HEK293 (cell line): ENCODE data around the gene RABEP1.

Source experiments
- CTCF ChIA-PET: fragments of 350-600 bp; formaldehyde crosslinking; extraction: SDS; loops from one replicate; lab custom pipeline; 2021; ENCODE audit warnings: antibody characterized with exemption; lab: Yijun Ruan, JAX
- POLR2A ChIA-PET: fragments of 300-600 bp; formaldehyde crosslinking; extraction: SDS; loops from one replicate; lab custom pipeline; 2020; ENCODE audit warnings: antibody characterized with exemption, inconsistent platforms; lab: Yijun Ruan, JAX
- H3K27ac ChIP-seq: fragments of 200-500 bp; sonication (Bioruptor generic); 2 replicates; pipeline ENCODE4 v1.5.1; 2014; ENCODE audit warnings: low read depth, low read length, control low read depth, inconsistent platforms; ENCODE audit errors: extremely low read depth
- H3K36me3 ChIP-seq, 2 experiments: fragments of 200-500 bp in 1 of 2; sonication (Bioruptor generic) in 1 of 2; 1 replicate in 1 of 2; 2 replicates in 1 of 2; pipeline ENCODE4 v1.5.1; 2014 to 2017; ENCODE audit warnings: inconsistent platforms in 2 of 2, low read length in 2 of 2; ENCODE audit not compliant: control insufficient read depth in 2 of 2, insufficient read depth in 1 of 2
- H3K4me1 ChIP-seq: fragments of 200-500 bp; sonication (Bioruptor generic); 2 replicates; pipeline ENCODE4 v1.5.1; 2014; ENCODE audit warnings: mild to moderate bottlenecking, low read length, inconsistent platforms; ENCODE audit not compliant: control insufficient read depth, insufficient read depth
- H3K4me3 ChIP-seq: 2 replicates; pipeline ENCODE4 v1.5.1; 2011; ENCODE audit warnings: low read depth, mild to moderate bottlenecking, control low read depth, low read length, moderate library complexity
- H3K9me3 ChIP-seq: fragments of 200-500 bp; sonication (Bioruptor generic); 2 replicates; pipeline ENCODE4 v1.5.1; 2014; ENCODE audit warnings: low read depth, low read length, inconsistent platforms; ENCODE audit not compliant: control insufficient read depth, insufficient read depth
- GLI4 ChIP-seq: fragments of 450-650 bp; formaldehyde crosslinking; IDR thresholded peaks from 2 replicates; pipeline ENCODE4 v1.5.1; 2016; ENCODE audit warnings: missing biosample characterization, missing genetic modification characterization
- SCRT2 ChIP-seq: fragments of 450-650 bp; formaldehyde crosslinking; IDR thresholded peaks from 2 replicates; pipeline ENCODE4 v1.5.1; 2016; ENCODE audit warnings: missing biosample characterization, missing genetic modification characterization
- SP3 ChIP-seq: fragments of 450-650 bp; formaldehyde crosslinking; IDR thresholded peaks from 2 replicates; pipeline ENCODE4 v1.5.1; 2016; ENCODE audit warnings: missing biosample characterization, missing genetic modification characterization
- ZBTB10 ChIP-seq: fragments of 450-650 bp; formaldehyde crosslinking; IDR thresholded peaks from 2 replicates; pipeline ENCODE4 v1.5.1; 2016; ENCODE audit warnings: missing biosample characterization, missing genetic modification characterization
- ZBTB7A ChIP-seq: fragments of 450-650 bp; formaldehyde crosslinking; IDR thresholded peaks from 2 replicates; pipeline ENCODE4 v1.5.1; 2016; ENCODE audit warnings: low read depth, missing biosample characterization, missing genetic modification characterization
- ZNF112 ChIP-seq: fragments of 450-650 bp; formaldehyde crosslinking; IDR thresholded peaks from 2 replicates; pipeline ENCODE4 v1.5.0; 2017; ENCODE audit warnings: missing biosample characterization, missing genetic modification characterization
- ZNF2 ChIP-seq: fragments of 450-650 bp; formaldehyde crosslinking; IDR thresholded peaks from 2 replicates; pipeline ENCODE4 v1.5.1; 2016; ENCODE audit warnings: missing biosample characterization, missing genetic modification characterization
- ZNF239 ChIP-seq: fragments of 450-650 bp; formaldehyde crosslinking; IDR thresholded peaks from 2 replicates; pipeline ENCODE4 v1.5.1; 2016; ENCODE audit warnings: missing biosample characterization, missing genetic modification characterization
- ZNF26 ChIP-seq: fragments of 450-650 bp; formaldehyde crosslinking; IDR thresholded peaks from 2 replicates; pipeline ENCODE4 v1.5.1; 2016; ENCODE audit warnings: missing biosample characterization, missing genetic modification characterization
- ZNF274 ChIP-seq, 2 experiments: fragments of 200-500 bp in 1 of 2; fragments of 450-650 bp in 1 of 2; sonication (Bioruptor generic) in 1 of 2; formaldehyde crosslinking in 1 of 2; IDR thresholded peaks; 2 replicates each; pipeline versions ENCODE4 v1.5.1 to v1.6.1; 2014 to 2016; ENCODE audit warnings: borderline replicate concordance in 1 of 2, inconsistent platforms in 1 of 2, low read length in 1 of 2, missing biosample characterization in 1 of 2, missing genetic modification characterization in 1 of 2
- ZNF311 ChIP-seq: fragments of 450-650 bp; formaldehyde crosslinking; IDR thresholded peaks from 2 replicates; pipeline ENCODE4 v1.5.1; 2017; ENCODE audit warnings: missing biosample characterization, missing genetic modification characterization, borderline replicate concordance
- ZNF324 ChIP-seq: fragments of 450-650 bp; formaldehyde crosslinking; IDR thresholded peaks from 2 replicates; pipeline ENCODE4 v1.5.1; 2016; ENCODE audit warnings: missing biosample characterization, missing genetic modification characterization
- ZNF354C ChIP-seq: fragments of 450-650 bp; formaldehyde crosslinking; IDR thresholded peaks from 2 replicates; pipeline ENCODE4 v1.5.1; 2016; ENCODE audit warnings: missing biosample characterization, missing genetic modification characterization, low read depth, borderline replicate concordance
- ZNF488 ChIP-seq: fragments of 450-650 bp; formaldehyde crosslinking; IDR thresholded peaks from 2 replicates; pipeline ENCODE4 v1.5.1; 2016; ENCODE audit warnings: missing biosample characterization, missing genetic modification characterization
- ZNF596 ChIP-seq: fragments of 450-650 bp; IDR thresholded peaks from 2 replicates; pipeline ENCODE4 v1.5.0; 2018; ENCODE audit warnings: missing biosample characterization, mild to moderate bottlenecking, missing genetic modification characterization, moderate library complexity
- ZNF600 ChIP-seq: fragments of 450-650 bp; formaldehyde crosslinking; IDR thresholded peaks from 2 replicates; pipeline ENCODE4 v1.5.1; 2016; ENCODE audit warnings: missing biosample characterization, missing genetic modification characterization
- ZNF621 ChIP-seq: fragments of 450-650 bp; formaldehyde crosslinking; IDR thresholded peaks from 2 replicates; pipeline ENCODE4 v1.5.1; 2017; ENCODE audit warnings: missing biosample characterization, missing genetic modification characterization
- ZNF664 ChIP-seq: fragments of 450-650 bp; formaldehyde crosslinking; IDR thresholded peaks from 2 replicates; pipeline ENCODE4 v1.5.1; 2016; ENCODE audit warnings: missing biosample characterization, missing genetic modification characterization
- ZNF701 ChIP-seq: fragments of 450-650 bp; formaldehyde crosslinking; IDR thresholded peaks from 2 replicates; pipeline ENCODE4 v1.5.1; 2016; ENCODE audit warnings: missing biosample characterization, missing genetic modification characterization
- ZNF707 ChIP-seq: fragments of 450-650 bp; formaldehyde crosslinking; IDR thresholded peaks from 2 replicates; pipeline ENCODE4 v1.5.1; 2016; ENCODE audit warnings: missing biosample characterization, missing genetic modification characterization
- ZNF791 ChIP-seq: fragments of 450-650 bp; formaldehyde crosslinking; IDR thresholded peaks from 2 replicates; pipeline ENCODE4 v1.5.1; 2016; ENCODE audit warnings: missing biosample characterization, missing genetic modification characterization
- ZNF830 ChIP-seq: fragments of 450-650 bp; IDR thresholded peaks from 2 replicates; pipeline ENCODE4 v1.5.0; 2018; ENCODE audit warnings: missing biosample characterization, missing genetic modification characterization, low read depth, mild to moderate bottlenecking, moderate library complexity
- ZNF843 ChIP-seq: fragments of 450-650 bp; formaldehyde crosslinking; IDR thresholded peaks from 2 replicates; pipeline ENCODE4 v1.5.1; 2016; ENCODE audit warnings: missing biosample characterization, missing genetic modification characterization
- ZXDB ChIP-seq: fragments of 450-650 bp; formaldehyde crosslinking; IDR thresholded peaks from 2 replicates; pipeline ENCODE4 v1.5.1; 2016; ENCODE audit warnings: missing biosample characterization, missing genetic modification characterization

Gene RABEP1

GRCh38 chr17:5355421-5356129 lies 73.5 kb downstream of the RABEP1 start (continued):
- no peak for TF ChIP-seq ZNF274 (IDR thresholded peaks at IDR 0.05; ENCODE audit: low read length)
- no peak for TF ChIP-seq ZNF274 (tag by site-specific recombination; IDR thresholded peaks at IDR 0.05; ENCODE audit: borderline replicate concordance)
- no peak for TF ChIP-seq ZXDB (tag by site-specific recombination)
- TF ChIP-seq ZBTB10 (tag by site-specific recombination), result no peak

GRCh38 chr17:5361426-5361825 lies 79.3 kb downstream of the RABEP1 start:
- Histone ChIP-seq H3K4me1 (no peaks in the 10 kb centered on the region), H3K36me3 (peaks cover 61 to 76% of the 10 kb centered on the region in 2 experiments), H3K4me3 (no peak overlapping the region), H3K27ac (no peak overlapping the region), H3K9me3 (no peaks in the 10 kb centered on the region)
- ChIA-PET POLR2A (no interaction called here), CTCF (interaction anchor here (0.9 kb wide), 1 partner anchor 10 kb away, joined by 5 read pairs; no protein-coding TSS in a partner anchor)
- no peak for TF ChIP-seq ZNF26
- no peak for TF ChIP-seq ZNF600
- no peak for TF ChIP-seq ZNF791 (tag by site-specific recombination)
- TF ChIP-seq ZNF112 (tag by site-specific recombination), result no peak
- TF ChIP-seq ZNF488, result no peak
- no peak for TF ChIP-seq ZNF2
- TF ChIP-seq ZNF707 (tag by site-specific recombination), result no peak
- no peak for TF ChIP-seq ZNF621 (tag by site-specific recombination)
- no peak for TF ChIP-seq ZNF701 (tag by site-specific recombination)

- H3K27ac ChIP-seq, result no peak overlapping the region
- H3K4me1 ChIP-seq, result no peaks in the 10 kb centered on the region
- peaks cover 63 to 70% of the 10 kb centered on the region in 2 experiments for H3K36me3 ChIP-seq
- CTCF ChIA-PET, result interaction anchor here (0.7 to 0.9 kb wide), 2 partner anchors 9 to 11 kb away, joined by 3 to 5 read pairs; no protein-coding TSS in a partner anchor
- no peaks in the 10 kb centered on the region for H3K9me3 ChIP-seq
- POLR2A ChIA-PET, result no interaction called here
- no peak overlapping the region for H3K4me3 ChIP-seq
- TF ChIP-seq ZNF311 (tag by site-specific recombination) (no peak), ZNF664 (tag by site-specific recombination) (no peak), ZNF596 (tag by site-specific recombination) (no peak), ZNF324 (tag by site-specific recombination) (no peak), ZBTB7A (tag by site-specific recombination) (no peak), ZNF239 (no peak), SCRT2 (no peak), SP3 (tag by site-specific recombination) (no peak), GLI4 (no peak), ZNF843 (tag by site-specific recombination) (no peak), ZNF354C (no peak), ZNF791 (tag by site-specific recombination) (no peak), ZNF830 (tag by site-specific recombination) (no peak)
- TF ChIP-seq, all 188 proteins: peak for 0
These were observed 80.2 kb downstream of the RABEP1 start for GRCh38 chr17:5362162-5362811.
